ENCODE measurements around the gene TBC1D22A.
A peak's percentile ranks its signal among the peaks of the same experiment; 100 is the strongest.

TBC1D22A gene

GRCh38 chr22:46753360-46753759, 9.1 kb upstream of the TBC1D22A start:
- DNase-seq (ENCODE audit: low read depth in 2 of 2), result no peak

- DNase-seq (ENCODE audit: low read depth in 2 of 2), result no peak
Observed at GRCh38 chr22:46753761-46754109, 8.7 kb upstream of the TBC1D22A start.

GRCh38 chr22:46754110-46754799, 8.2 kb upstream of the TBC1D22A start:
- DNase-seq (ENCODE audit: low read depth in 2 of 2), result peak; percentile 80 to 84

GRCh38 chr22:46754826-46755225, 7.6 kb upstream of the TBC1D22A start:
- no peak for DNase-seq (ENCODE audit: low read depth in 2 of 2)

GRCh38 chr22:46755525-46755924, 6.9 kb upstream of the TBC1D22A start:
- no peak for DNase-seq (ENCODE audit: low read depth in 2 of 2)

GRCh38 chr22:46756097-46756496, 6.4 kb upstream of the TBC1D22A start:
- no peak for DNase-seq (ENCODE audit: low read depth in 2 of 2)

- no peak for DNase-seq (ENCODE audit: low read depth in 2 of 2)
Observed at GRCh38 chr22:46757104-46757503, 5.3 kb upstream of the TBC1D22A start.

GRCh38 chr22:46758121-46758520, 4.3 kb upstream of the TBC1D22A start:
- no peak for DNase-seq (ENCODE audit: low read depth in 2 of 2)

GRCh38 chr22:46758867-46759290, 3.6 kb upstream of the TBC1D22A start:
- no peak for DNase-seq (ENCODE audit: low read depth in 2 of 2)

- DNase-seq (ENCODE audit: low read depth in 2 of 2), result no peak
Observed at GRCh38 chr22:46761017-46761416, 1.4 kb upstream of the TBC1D22A start.

GRCh38 chr22:46761539-46762237, 762 bp upstream of the TBC1D22A start:
- DNase-seq (ENCODE audit: low read depth in 2 of 2), result no peak

- no peak for DNase-seq (ENCODE audit: low read depth in 2 of 2)
Observed at GRCh38 chr22:46763051-46763705, 728 bp downstream of the TBC1D22A start.

GRCh38 chr22:46764140-46764680, 1.8 kb downstream of the TBC1D22A start:
- DNase-seq (ENCODE audit: low read depth in 2 of 2), result no peak

- DNase-seq (ENCODE audit: low read depth in 2 of 2), result no peak
Observed at GRCh38 chr22:46764779-46765485, 2.5 kb downstream of the TBC1D22A start.

GRCh38 chr22:46766611-46767010, 4.2 kb downstream of the TBC1D22A start:
- DNase-seq (ENCODE audit: low read depth in 2 of 2), result no peak

GRCh38 chr22:46767249-46767985, 5.0 kb downstream of the TBC1D22A start:
- DNase-seq (ENCODE audit: low read depth in 2 of 2), result no peak

- no peak for DNase-seq (ENCODE audit: low read depth in 2 of 2)
Observed at GRCh38 chr22:46769191-46769675, 6.8 kb downstream of the TBC1D22A start.

- DNase-seq (ENCODE audit: low read depth in 2 of 2), result no peak
Observed at GRCh38 chr22:46769706-46770105, 7.3 kb downstream of the TBC1D22A start.

- DNase-seq (ENCODE audit: low read depth in 2 of 2), result no peak
Observed at GRCh38 chr22:46770151-46770641, 7.7 kb downstream of the TBC1D22A start.

- DNase-seq (ENCODE audit: low read depth in 2 of 2), result no peak
Observed at GRCh38 chr22:46770726-46771125, 8.3 kb downstream of the TBC1D22A start.

GRCh38 chr22:46773076-46773475, 10.6 kb downstream of the TBC1D22A start:
- DNase-seq (ENCODE audit: low read depth in 2 of 2), result no peak
